Uterus (tissue), 2 donors: ENCODE data around the gene GPR17.

Experiments
- CTCF ChIP-seq, 4 experiments: fragments of 200-600 bp in 2 of 4; fragments of 450-650 bp in 2 of 4; sonication (generic) in 2 of 4; IDR thresholded peaks; one replicate each; pipeline ENCODE4 v1.5.1; 2016 to 2019; ENCODE audit warnings: antibody characterized with exemption in 4 of 4, mild to moderate bottlenecking in 2 of 4, moderate library complexity in 1 of 4
- POLR2A ChIP-seq, 2 donors: fragments of 450-650 bp; IDR thresholded peaks; one replicate each; pipeline ENCODE4 v1.6.1; 2016; ENCODE audit warnings: antibody characterized with exemption in 2 of 2, mild to moderate bottlenecking in 1 of 2, moderate library complexity in 1 of 2

DNA sequence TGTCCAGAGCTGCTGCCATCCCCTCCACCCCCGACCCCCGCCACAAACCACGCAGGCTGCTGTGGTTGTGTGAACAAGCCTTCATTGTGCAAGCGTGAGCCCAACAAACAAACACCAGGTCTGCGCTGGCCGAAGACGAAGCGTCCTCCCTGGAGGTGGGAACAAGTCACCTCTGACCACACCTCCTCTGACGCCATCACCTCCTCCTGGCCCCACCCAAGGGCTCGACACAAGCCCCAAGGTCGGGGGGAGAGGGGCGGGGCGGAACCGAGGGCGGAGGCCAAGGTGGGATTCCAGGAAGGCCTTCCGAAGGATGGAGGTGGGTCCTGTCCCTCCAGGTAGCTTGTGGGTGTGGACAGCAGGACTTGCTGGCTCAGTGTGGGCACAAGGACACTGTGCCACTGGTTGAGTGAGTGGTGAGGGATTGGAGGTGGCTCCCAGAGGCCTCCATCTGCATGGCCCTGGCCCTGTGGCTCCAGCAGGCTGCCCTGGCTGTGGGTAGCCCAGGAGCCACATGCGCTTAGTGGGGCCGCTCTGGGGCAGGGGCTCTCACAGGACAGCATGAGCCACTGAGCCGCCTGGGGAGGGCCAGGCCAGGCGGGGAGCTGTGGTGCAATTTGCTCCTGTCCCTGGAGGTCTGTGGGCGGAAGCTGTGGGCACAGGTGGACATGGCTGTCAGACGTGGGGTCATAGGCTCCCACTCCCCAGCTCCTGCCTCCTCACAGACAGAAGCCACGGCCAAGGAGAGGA lies 7.4 kb upstream of the GPR17 start:
- TF ChIP-seq POLR2A (IDR thresholded peaks at IDR 0.05) = no peak
- TF ChIP-seq CTCF (IDR thresholded peaks at IDR 0.05) = no peak
